ENCODE measurements around the gene KCNB1. TPM values are rescaled to one million over a fixed set of nuclear protein-coding genes. Genes with fewer than 3 reads are reported as not detected.

KCNB1 gene
- total RNA-seq, 1 donor: under 0.01 TPM

- Histone ChIP-seq H3K4me1 (ENCODE audit: insufficient read depth, low read length) (no peaks in the 10 kb centered on the region), H4K20me1 (ENCODE audit: insufficient read depth, low read length) (peaks cover 5% of the 10 kb centered on the region), H3K27me3 (ENCODE audit: insufficient read depth, low read length) (peaks cover 55% of the 10 kb centered on the region), H3K79me2 (ENCODE audit: insufficient read depth, low read length) (no peaks in the 10 kb centered on the region), H3K27ac (ENCODE audit: low read depth, low read length) (no peak overlapping the region), H3K9me3 (ENCODE audit: low read depth, low read length) (no peaks in the 10 kb centered on the region), H2AFZ (ENCODE audit: low read length) (no peak overlapping the region), H3K36me3 (ENCODE audit: insufficient read depth, low read length) (no peaks in the 10 kb centered on the region), H3K4me2 (ENCODE audit: insufficient read depth, low read length) (no peak overlapping the region), H3K4me3 (ENCODE audit: insufficient read depth, low read length) (no peak overlapping the region)
- TF ChIP-seq, protein P1, sequence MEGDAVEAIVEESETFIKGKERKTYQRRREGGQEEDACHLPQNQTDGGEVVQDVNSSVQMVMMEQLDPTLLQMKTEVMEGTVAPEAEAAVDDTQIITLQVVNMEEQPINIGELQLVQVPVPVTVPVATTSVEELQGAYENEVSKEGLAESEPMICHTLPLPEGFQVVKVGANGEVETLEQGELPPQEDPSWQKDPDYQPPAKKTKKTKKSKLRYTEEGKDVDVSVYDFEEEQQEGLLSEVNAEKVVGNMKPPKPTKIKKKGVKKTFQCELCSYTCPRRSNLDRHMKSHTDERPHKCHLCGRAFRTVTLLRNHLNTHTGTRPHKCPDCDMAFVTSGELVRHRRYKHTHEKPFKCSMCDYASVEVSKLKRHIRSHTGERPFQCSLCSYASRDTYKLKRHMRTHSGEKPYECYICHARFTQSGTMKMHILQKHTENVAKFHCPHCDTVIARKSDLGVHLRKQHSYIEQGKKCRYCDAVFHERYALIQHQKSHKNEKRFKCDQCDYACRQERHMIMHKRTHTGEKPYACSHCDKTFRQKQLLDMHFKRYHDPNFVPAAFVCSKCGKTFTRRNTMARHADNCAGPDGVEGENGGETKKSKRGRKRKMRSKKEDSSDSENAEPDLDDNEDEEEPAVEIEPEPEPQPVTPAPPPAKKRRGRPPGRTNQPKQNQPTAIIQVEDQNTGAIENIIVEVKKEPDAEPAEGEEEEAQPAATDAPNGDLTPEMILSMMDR (IDR thresholded peaks at IDR 0.05; ENCODE audit: extremely low read depth, low read depth, low read length): no peak
- no peak for DNase-seq (ENCODE audit: insufficient read length, low spot score, missing footprints)
Observed at GRCh38 chr20:49328790-49329189, 153.7 kb downstream of the KCNB1 start.

DNA sequence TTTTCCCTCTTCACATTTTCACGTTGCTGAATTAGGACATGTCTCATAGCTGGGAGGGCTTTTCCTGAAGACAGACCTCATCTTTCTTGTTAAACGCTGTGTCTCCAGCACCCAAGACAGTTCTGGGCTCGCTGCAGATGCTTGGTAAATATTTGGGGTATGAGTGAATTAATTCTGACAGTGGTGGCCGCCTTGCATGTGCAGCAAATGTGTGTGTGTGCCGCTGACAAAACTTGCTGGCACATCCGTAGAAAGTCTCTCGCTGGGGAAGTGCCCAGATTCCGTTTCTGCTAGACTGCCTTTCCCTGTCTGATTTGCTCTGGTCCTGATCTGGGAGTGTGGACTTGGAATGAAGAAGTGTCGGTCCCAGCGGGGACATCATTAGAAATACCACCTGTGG is 156.4 kb downstream of the KCNB1 start:
- H3K4me3 ChIP-seq (ENCODE audit: insufficient read depth, low read length): no peak overlapping the region

GRCh38 chr20:49324306-49324705 is 158.2 kb downstream of the KCNB1 start:
- H3K27me3 ChIP-seq (ENCODE audit: insufficient read depth, low read length): peaks cover 48% of the 10 kb centered on the region
- no peak overlapping the region for H3K27ac ChIP-seq (ENCODE audit: low read depth, low read length)
- no peak overlapping the region for H3K4me3 ChIP-seq (ENCODE audit: insufficient read depth, low read length)

More for the DNA sequence above, 156.4 kb downstream of the KCNB1 start:
- Histone ChIP-seq H3K36me3 (ENCODE audit: insufficient read depth, low read length) (no peaks in the 10 kb centered on the region), H2AFZ (ENCODE audit: low read length) (no peak overlapping the region), H4K20me1 (ENCODE audit: insufficient read depth, low read length) (no peaks in the 10 kb centered on the region), H3K27ac (ENCODE audit: low read depth, low read length) (no peak overlapping the region), H3K27me3 (ENCODE audit: insufficient read depth, low read length) (peaks cover 43% of the 10 kb centered on the region), H3K9me3 (ENCODE audit: low read depth, low read length) (no peaks in the 10 kb centered on the region), H3K4me2 (ENCODE audit: insufficient read depth, low read length) (peak overlapping the region; percentile 1), H3K79me2 (ENCODE audit: insufficient read depth, low read length) (no peaks in the 10 kb centered on the region), H3K4me1 (ENCODE audit: insufficient read depth, low read length) (peaks cover 2% of the 10 kb centered on the region)
- TF ChIP-seq, protein P1 (IDR thresholded peaks at IDR 0.05; ENCODE audit: extremely low read depth, low read depth, low read length): no peak
- DNase-seq (ENCODE audit: insufficient read length, low spot score, missing footprints): no peak

DNA sequence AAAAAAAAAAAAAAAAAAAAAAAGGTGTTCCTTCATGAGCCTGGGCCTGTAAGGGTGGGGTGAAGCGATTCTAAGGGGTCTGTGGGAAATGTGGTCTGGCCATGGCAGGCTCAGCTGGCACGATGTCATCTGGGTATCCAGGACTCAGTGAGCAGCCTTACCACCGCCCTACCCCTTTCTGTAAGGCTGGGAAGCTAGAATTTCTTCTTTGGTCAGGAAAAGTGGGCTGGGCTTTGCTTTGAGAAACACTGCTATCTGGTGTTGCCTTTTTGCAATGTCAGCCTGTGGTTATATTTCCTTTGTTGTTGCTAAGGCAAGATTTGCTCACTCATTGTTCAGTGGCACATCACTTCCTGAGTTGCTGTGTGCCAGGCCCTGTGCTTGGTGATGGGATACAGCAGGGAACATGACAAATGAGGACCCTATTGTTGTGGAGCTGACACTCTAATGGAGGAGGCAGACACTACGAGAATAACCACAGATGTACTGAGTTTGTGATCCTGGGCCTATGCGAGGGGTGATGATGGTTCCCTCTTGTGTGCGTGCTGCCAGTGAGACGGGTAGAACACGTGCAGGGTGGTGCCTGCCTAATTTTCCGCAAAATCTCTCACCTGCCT is 158.7 kb downstream of the KCNB1 start:
- DNase-seq (ENCODE audit: insufficient read length, low spot score, missing footprints): peak; percentile 95
- TF ChIP-seq, protein P1 (IDR thresholded peaks at IDR 0.05; ENCODE audit: extremely low read depth, low read depth, low read length): peak; percentile 54
- H3K4me1 ChIP-seq (ENCODE audit: insufficient read depth, low read length): peaks cover 2% of the 10 kb centered on the region
- H3K4me3 ChIP-seq (ENCODE audit: insufficient read depth, low read length): no peak overlapping the region
- H2AFZ ChIP-seq (ENCODE audit: low read length): peak overlapping the region; percentile 88
- H3K27me3 ChIP-seq (ENCODE audit: insufficient read depth, low read length): peaks cover 48% of the 10 kb centered on the region
- H3K36me3 ChIP-seq (ENCODE audit: insufficient read depth, low read length): no peaks in the 10 kb centered on the region
- no peak overlapping the region for H3K27ac ChIP-seq (ENCODE audit: low read depth, low read length)
- peak overlapping the region; percentile 50 for H3K4me2 ChIP-seq (ENCODE audit: insufficient read depth, low read length)
- no peaks in the 10 kb centered on the region for H3K79me2 ChIP-seq (ENCODE audit: insufficient read depth, low read length)
- H4K20me1 ChIP-seq (ENCODE audit: insufficient read depth, low read length): no peaks in the 10 kb centered on the region
- H3K9me3 ChIP-seq (ENCODE audit: low read depth, low read length): no peaks in the 10 kb centered on the region

More at GRCh38 chr20:49324306-49324705, 158.2 kb downstream of the KCNB1 start:
- Histone ChIP-seq H3K36me3 (ENCODE audit: insufficient read depth, low read length) (no peaks in the 10 kb centered on the region), H3K9me3 (ENCODE audit: low read depth, low read length) (no peaks in the 10 kb centered on the region), H2AFZ (ENCODE audit: low read length) (no peak overlapping the region), H3K79me2 (ENCODE audit: insufficient read depth, low read length) (no peaks in the 10 kb centered on the region), H3K4me2 (ENCODE audit: insufficient read depth, low read length) (no peak overlapping the region), H4K20me1 (ENCODE audit: insufficient read depth, low read length) (no peaks in the 10 kb centered on the region), H3K4me1 (ENCODE audit: insufficient read depth, low read length) (peaks cover 2% of the 10 kb centered on the region)
- TF ChIP-seq, protein P1 (IDR thresholded peaks at IDR 0.05; ENCODE audit: extremely low read depth, low read depth, low read length): no peak
- DNase-seq (ENCODE audit: insufficient read length, low spot score, missing footprints): no peak

All from osteoblast (primary cell).